ENCODE data around the gene DDX39B. TPM values are rescaled to one million over a fixed set of nuclear protein-coding genes. Genes with fewer than 3 reads are reported as not detected.

DDX39B gene
- total and polyA plus RNA-seq, 2 of the 8 experiments (the other 6 are each of a cell fraction or from before 2014, with no cell fraction given): 780 to 1,164 TPM

DNA sequence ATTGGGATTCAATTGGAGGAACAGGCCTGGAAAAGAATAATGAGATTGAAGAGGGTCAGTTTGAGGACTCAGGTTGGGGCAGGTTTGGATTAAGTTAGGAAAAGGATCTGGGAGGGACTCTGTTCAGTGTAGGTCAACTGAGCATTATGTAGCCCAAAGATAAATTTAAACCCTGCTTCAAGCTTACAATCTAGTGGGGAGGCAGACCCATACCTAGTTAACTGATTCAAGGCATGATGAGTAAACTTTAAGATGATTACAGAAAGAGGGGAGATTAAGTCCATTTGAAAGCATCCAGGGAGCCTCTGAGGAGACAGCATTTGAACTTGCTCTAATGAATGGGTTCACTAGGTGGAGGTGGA, 18.9 kb upstream of the DDX39B start:
- H2BK20ac ChIP-seq (ENCODE audit: low read length): no peak overlapping the region
- H3K14ac ChIP-seq (ENCODE audit: insufficient read length): no peak overlapping the region
- no peaks in the 10 kb centered on the region for H3K4me1 ChIP-seq (replicated peaks in 1 of 4; ENCODE audit: control insufficient read depth in 3 of 4, insufficient read depth in 4 of 4, low read length in 3 of 4)
- no peaks in the 10 kb centered on the region for H3K23me2 ChIP-seq (ENCODE audit: low read depth, low read length)
- H3K18ac ChIP-seq (ENCODE audit: extremely low read depth, low read length): no peak overlapping the region
- CTCF ChIA-PET (ENCODE audit: partially characterized antibody): interaction anchor here (2.3 to 24.7 kb wide), 2 partner anchors 14 to 41 kb away, joined by 5 to 613 read pairs; partner anchors contain the start of genes ATP6V1G2 and NCR3
- no peak for DNase-seq (ENCODE audit: low read depth in 1 of 2, low spot score in 2 of 2)
- H4K8ac ChIP-seq (ENCODE audit: extremely low read depth, insufficient read depth, low read length): no peak overlapping the region
- no peak overlapping the region for H4K91ac ChIP-seq (replicated peaks; ENCODE audit: insufficient read length, low read length)
- no peak overlapping the region for H2BK120ac ChIP-seq (replicated peaks; ENCODE audit: low read depth, low read length)
- POLR2A ChIA-PET (ENCODE audit: partially characterized antibody): interaction anchor here (1.1 to 10.9 kb wide), 4 partner anchors 11 to 21 kb away, joined by 3 to 110 read pairs (median 6); partner anchors contain the start of genes DDX39B, LTB and TNF
- no peak overlapping the region for H3K27ac ChIP-seq (ENCODE audit: low read depth, low read length)
- H2AFZ ChIP-seq (ENCODE audit: low read length): no peak overlapping the region
- no peak overlapping the region for H2AK5ac ChIP-seq (ENCODE audit: low read depth, low read length)
- H3K4me2 ChIP-seq (ENCODE audit: insufficient read depth in 1 of 2, low read depth in 2 of 2, low read length in 2 of 2): no peak overlapping the region
- H2BK5ac ChIP-seq (ENCODE audit: low read depth, low read length): no peak overlapping the region
- H3K79me1 ChIP-seq (ENCODE audit: low read depth, low read length): no peaks in the 10 kb centered on the region
- no peak overlapping the region for H2BK12ac ChIP-seq (ENCODE audit: low read depth, low read length)
- no peaks in the 10 kb centered on the region for H3K27me3 ChIP-seq (replicated peaks in 1 of 4; ENCODE audit: control insufficient read depth in 3 of 4, extremely low read depth in 1 of 4, insufficient read depth in 3 of 4, low read length in 3 of 4)
- no peak overlapping the region for H4K5ac ChIP-seq (ENCODE audit: insufficient read length, low read depth, low read length)
- no peaks in the 10 kb centered on the region for H3K79me2 ChIP-seq (ENCODE audit: control insufficient read depth in 1 of 2, insufficient read depth in 2 of 2, low read length in 2 of 2)
- H3K4ac ChIP-seq (replicated peaks; ENCODE audit: insufficient read length, low read depth, low read length): no peak overlapping the region
- peaks cover 2 to 15% (median 5%) of the 10 kb centered on the region in 4 experiments; a peak in 5 of 8 replicates for H3K36me3 ChIP-seq (ENCODE audit: control insufficient read depth in 2 of 4, insufficient read depth in 4 of 4, low read length in 3 of 4)
- H3K4me3 ChIP-seq (ENCODE audit: extremely low read depth in 1 of 4, insufficient read depth in 2 of 4, low read depth in 3 of 4, low read length in 4 of 4): no peak overlapping the region
- no peak overlapping the region for H3K56ac ChIP-seq (replicated peaks; ENCODE audit: insufficient read length, low read depth, low read length)
- no peaks in the 10 kb centered on the region for H4K20me1 ChIP-seq (replicated peaks in 1 of 2; ENCODE audit: control insufficient read depth in 1 of 2, insufficient read depth in 2 of 2, low read length in 2 of 2)
- H3K23ac ChIP-seq (ENCODE audit: insufficient read length): no peak overlapping the region
- no peak overlapping the region for H2BK15ac ChIP-seq (ENCODE audit: low read length)
- FAIRE-seq: no peak
- H3K9me3 ChIP-seq (ENCODE audit: insufficient read depth in 2 of 2, low read depth in 1 of 2, low read length in 1 of 2): no peaks in the 10 kb centered on the region
- no peak overlapping the region for H3K9ac ChIP-seq (replicated peaks in 1 of 4; ENCODE audit: extremely low read depth in 1 of 4, low read depth in 3 of 4, low read length in 3 of 4)
- TF ChIP-seq HDAC6 (IDR thresholded peaks at IDR 0.05; ENCODE audit: low read depth, low read length) (no peak), CREB1 (IDR thresholded peaks at IDR 0.05) (no peak), RNF2 (IDR thresholded peaks at IDR 0.05; ENCODE audit: borderline replicate concordance, low read depth, low read length, missing control alignments, poor library complexity, severe bottlenecking) (no peak), CHD2 (IDR thresholded peaks at IDR 0.05; ENCODE audit: low read length) (no peak), SIN3A (conservative IDR thresholded peaks at IDR 0.05 in 1 of 2, IDR thresholded peaks at IDR 0.05 in 1 of 2; ENCODE audit: low read depth in 1 of 2, low read length in 2 of 2) (no peak), TBP (IDR thresholded peaks at IDR 0.05; ENCODE audit: low read depth, low read length) (no peak), KDM5A (IDR thresholded peaks at IDR 0.05; ENCODE audit: low read length) (no peak), CBX8 (IDR thresholded peaks at IDR 0.05; ENCODE audit: borderline replicate concordance, low read depth, low read length) (no peak), POLR2A (IDR thresholded peaks at IDR 0.05; ENCODE audit: control extremely low read depth in 1 of 2, low read depth in 2 of 2, low read length in 2 of 2) (no peak), RXRA (IDR thresholded peaks at IDR 0.05; ENCODE audit: insufficient read depth, low read depth, low read length) (no peak), SIRT6 (IDR thresholded peaks at IDR 0.05; ENCODE audit: low read length) (no peak), SUZ12 (IDR thresholded peaks at IDR 0.05; ENCODE audit: low read length) (no peak)
- TF ChIP-seq, protein P1, sequence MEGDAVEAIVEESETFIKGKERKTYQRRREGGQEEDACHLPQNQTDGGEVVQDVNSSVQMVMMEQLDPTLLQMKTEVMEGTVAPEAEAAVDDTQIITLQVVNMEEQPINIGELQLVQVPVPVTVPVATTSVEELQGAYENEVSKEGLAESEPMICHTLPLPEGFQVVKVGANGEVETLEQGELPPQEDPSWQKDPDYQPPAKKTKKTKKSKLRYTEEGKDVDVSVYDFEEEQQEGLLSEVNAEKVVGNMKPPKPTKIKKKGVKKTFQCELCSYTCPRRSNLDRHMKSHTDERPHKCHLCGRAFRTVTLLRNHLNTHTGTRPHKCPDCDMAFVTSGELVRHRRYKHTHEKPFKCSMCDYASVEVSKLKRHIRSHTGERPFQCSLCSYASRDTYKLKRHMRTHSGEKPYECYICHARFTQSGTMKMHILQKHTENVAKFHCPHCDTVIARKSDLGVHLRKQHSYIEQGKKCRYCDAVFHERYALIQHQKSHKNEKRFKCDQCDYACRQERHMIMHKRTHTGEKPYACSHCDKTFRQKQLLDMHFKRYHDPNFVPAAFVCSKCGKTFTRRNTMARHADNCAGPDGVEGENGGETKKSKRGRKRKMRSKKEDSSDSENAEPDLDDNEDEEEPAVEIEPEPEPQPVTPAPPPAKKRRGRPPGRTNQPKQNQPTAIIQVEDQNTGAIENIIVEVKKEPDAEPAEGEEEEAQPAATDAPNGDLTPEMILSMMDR (IDR thresholded peaks at IDR 0.05; ENCODE audit: control extremely low read depth in 1 of 3, insufficient read depth in 1 of 3, low read depth in 1 of 3, low read length in 3 of 3): no peak

Measured in H1 (cell line).